PFSK-1 (cell line): ENCODE results near the gene UFM1. TPM values are rescaled to one million over a fixed set of nuclear protein-coding genes. Genes with fewer than 3 reads are reported as not detected.

Experiments used
- FOXP2 ChIP-seq: optimal IDR thresholded peaks from 2 replicates; pipeline ENCODE3; 2011; ENCODE audit warnings: borderline replicate concordance, control low read depth, inconsistent platforms; ENCODE audit not compliant: insufficient read depth; ENCODE audit errors: extremely low read length, extremely low read depth
- POLR2AphosphoS5 ChIP-seq: IDR thresholded peaks from 2 replicates; pipeline ENCODE4 v1.6.1; 2012; ENCODE audit warnings: low read depth, mild to moderate bottlenecking, control low read depth, low read length, moderate library complexity
- REST ChIP-seq, 2 experiments: IDR thresholded peaks; 2 replicates each; pipeline versions ENCODE4 v1.6.1 to v1.8.0; 2011 to 2012; ENCODE audit warnings: low read depth in 2 of 2, low read length in 2 of 2, control low read depth in 1 of 2, inconsistent platforms in 1 of 2, mild to moderate bottlenecking in 1 of 2, moderate library complexity in 1 of 2; ENCODE audit not compliant: insufficient read depth in 1 of 2
- SIN3A ChIP-seq: IDR thresholded peaks from 2 replicates; pipeline ENCODE4 v1.6.1; 2012; ENCODE audit warnings: mild to moderate bottlenecking, low read length, moderate library complexity, borderline replicate concordance; ENCODE audit not compliant: insufficient read depth
- TAF1 ChIP-seq: IDR thresholded peaks from 2 replicates; pipeline ENCODE4 v1.6.1; 2012; ENCODE audit warnings: low read length, control low read depth, borderline replicate concordance; ENCODE audit not compliant: insufficient read depth
- polyA plus RNA-seq: library from polyadenylated mRNA; unstranded; fragments of >200 nt; gene quantifications from one replicate; pipeline ENCODE4 v1.2.1, GENCODE V29; 2012; ENCODE audit warnings: low read depth, missing spikeins; ENCODE audit not compliant: insufficient read length

Gene UFM1
- polyA plus RNA-seq, result 17.6 TPM

- TF ChIP-seq TAF1 (peak; percentile 39; the same call in 1 of the 2 replicates), SIN3A (no peak), REST (IDR thresholded peaks at IDR 0.05; ENCODE audit: insufficient read depth in 1 of 2, low read depth in 2 of 2, low read length in 2 of 2) (no peak), FOXP2 (no peak), POLR2AphosphoS5 (peak; percentile 50; the same call in 1 of the 2 replicates)
Measured at GRCh38 chr13:38349390-38350113, at the start of gene UFM1. TSS of gene UFM1 (plus strand) at chr13:38349851. CDS start at chr13:38349920, 69 bp downstream.

GRCh38 chr13:38301236-38301635 is 48.4 kb upstream of the UFM1 start:
- no peak for TF ChIP-seq POLR2AphosphoS5
- TF ChIP-seq SIN3A, result no peak
- no peak for TF ChIP-seq REST (IDR thresholded peaks at IDR 0.05; ENCODE audit: insufficient read depth in 1 of 2, low read depth in 2 of 2, low read length in 2 of 2)
- TF ChIP-seq TAF1, result no peak
- no peak for TF ChIP-seq FOXP2

- no peak for TF ChIP-seq POLR2AphosphoS5
- no peak for TF ChIP-seq FOXP2
- TF ChIP-seq TAF1, result no peak
- TF ChIP-seq REST (IDR thresholded peaks at IDR 0.05; ENCODE audit: insufficient read depth in 1 of 2, low read depth in 2 of 2, low read length in 2 of 2), result no peak
- no peak for TF ChIP-seq SIN3A
Measured at GRCh38 chr13:38303816-38304320, 45.8 kb upstream of the UFM1 start.

- TF ChIP-seq POLR2AphosphoS5 (no peak), TAF1 (no peak), REST (IDR thresholded peaks at IDR 0.05; ENCODE audit: insufficient read depth in 1 of 2, low read depth in 2 of 2, low read length in 2 of 2) (no peak), SIN3A (no peak), FOXP2 (no peak)
Measured at GRCh38 chr13:38308736-38309135, 40.9 kb upstream of the UFM1 start.
